Measurements from ENCODE around the gene SETD7.

SETD7 gene

DNA sequence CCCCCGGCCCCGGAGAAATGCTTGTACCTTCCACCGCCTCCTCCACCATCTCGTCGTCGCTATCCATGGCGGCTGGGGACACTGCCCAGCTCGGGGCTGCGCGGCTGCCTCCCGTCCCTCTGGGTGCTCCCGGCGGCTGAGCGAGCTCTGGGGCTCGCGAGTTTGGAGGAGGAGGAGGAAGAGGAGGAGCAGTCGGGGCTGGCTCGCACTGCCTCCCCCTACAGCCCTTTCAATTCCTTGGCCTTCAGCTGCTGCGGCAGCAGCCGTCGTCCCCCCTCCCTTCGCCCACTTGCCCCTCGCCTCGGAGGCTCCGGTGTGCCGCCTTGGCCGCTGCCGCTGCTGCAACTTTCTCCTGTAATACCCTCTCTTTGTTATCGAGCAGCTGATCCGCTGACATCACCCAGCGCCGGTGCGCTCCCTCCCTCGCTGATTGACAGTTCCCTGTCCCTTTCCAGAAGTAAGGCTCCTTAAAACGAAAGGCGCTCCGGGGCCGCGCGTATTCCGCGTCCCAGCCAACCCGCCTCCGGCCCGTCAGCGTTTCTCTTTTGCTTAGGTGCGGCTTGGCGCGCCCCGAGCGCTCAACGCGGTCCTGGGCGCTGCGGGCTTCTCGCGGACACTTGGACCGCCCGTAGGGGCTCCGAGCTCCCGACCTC, at the start of gene SETD7:
Gene SETD7 (minus strand): TSS at position 149 of the 653 bp plus-strand sequence. CDS start 82 bp downstream, at position 67.
- peak; percentile 30 for DNase-seq

DNA sequence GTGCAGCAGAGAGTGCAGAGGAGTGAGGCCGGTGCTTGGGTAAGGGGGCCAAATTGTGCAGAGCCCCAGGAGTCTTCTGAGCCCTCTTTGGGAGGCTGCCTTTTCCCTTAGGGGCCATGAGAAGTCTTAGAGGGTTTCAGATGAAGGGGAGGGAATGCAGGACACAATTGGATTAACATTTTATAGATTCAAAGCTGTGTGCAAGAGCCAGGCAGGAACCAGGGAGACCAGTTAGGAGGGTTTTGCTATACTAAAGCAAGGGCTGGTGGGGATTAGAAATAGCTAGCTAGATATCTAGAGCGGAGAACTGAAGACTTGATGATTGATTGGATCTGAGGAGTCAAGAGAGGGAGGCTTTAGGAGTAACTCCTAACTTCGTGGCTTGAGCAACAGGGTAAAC, 49.5 kb upstream of the SETD7 start:
- DNase-seq = no peak

DNA sequence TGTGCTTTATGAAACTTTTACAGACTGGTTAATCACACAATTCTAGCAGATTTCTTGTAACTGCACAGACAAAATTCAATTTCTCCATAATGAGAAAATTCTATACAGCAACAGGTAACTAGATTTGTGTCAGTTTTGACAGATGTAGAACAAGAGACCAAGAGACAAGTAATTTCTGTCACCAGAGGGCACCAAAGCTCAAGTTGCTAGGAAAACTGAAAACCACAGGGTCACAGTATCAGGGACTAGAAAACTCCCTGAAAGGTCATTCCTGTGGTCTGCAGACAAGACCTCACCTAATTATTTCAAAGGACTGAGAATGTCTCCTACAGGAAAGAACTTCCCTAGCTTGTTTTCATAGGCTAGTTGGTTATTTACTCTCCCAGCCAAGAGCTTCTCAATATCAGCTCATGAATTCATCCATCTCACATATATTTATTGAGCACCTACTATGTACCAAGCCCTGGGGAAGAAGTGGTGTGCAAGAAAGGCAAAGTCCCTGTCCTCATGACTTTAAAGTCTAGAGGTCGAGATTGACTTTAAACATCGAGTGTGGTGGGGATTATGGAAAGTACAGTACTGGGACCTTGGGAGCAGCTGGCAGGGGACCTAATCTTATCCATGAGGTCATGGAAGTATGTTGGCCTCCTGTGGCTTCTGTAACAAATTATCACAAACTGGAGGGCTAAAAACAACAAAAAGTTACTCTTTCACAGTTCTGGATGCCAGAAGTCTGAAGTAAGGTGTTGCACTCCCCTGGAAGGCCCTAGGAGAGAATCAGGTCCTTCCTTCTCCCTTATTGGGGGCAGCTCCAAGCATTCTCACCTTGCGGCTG, 47.8 kb upstream of the SETD7 start:
- DNase-seq = peak; percentile 51

DNA sequence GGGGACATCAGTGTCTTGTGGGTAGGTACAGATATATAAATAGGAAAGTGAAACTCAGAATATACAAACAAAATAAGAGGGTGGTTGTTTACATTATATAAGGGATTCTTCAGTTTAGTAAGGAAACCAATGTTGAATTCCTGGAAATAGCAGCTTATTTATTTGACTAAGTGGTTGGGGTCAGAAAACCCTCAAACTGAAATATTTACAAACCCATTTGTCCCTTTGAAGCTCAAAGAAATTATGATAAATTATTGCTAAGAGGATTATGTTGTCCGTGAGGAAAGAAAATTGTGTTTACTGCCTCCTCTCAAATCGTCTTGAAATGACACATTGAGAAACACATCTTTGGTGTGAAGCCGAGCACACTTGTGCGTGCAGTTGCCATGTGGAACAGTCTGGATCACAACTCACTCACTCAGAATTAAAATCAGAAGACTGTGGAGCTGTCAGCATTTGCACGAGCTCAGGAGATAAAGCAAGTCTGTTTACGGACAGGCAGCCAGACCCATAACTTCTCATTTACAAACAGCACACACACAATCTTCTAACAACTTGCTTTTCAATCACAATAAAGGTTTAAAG, 46.8 kb upstream of the SETD7 start:
- DNase-seq = no peak

DNA sequence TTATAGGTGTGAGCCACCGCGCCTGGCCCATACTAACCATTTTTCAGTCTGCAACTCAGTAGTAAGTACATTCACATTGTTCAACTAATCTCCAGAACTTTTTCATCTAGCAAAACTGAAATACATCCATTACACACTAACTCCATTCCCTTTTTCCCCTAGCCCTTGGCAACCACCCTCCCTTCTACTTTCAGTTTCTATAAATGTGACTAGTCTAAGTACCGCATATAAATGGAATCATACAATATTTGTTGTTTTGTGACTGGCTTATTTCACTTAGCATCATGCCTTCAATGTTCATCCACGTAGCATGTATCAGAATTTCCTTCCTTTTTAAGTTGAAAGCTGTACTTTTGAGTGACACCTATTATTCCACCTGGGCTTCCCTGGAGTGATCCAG, 44.6 kb upstream of the SETD7 start:
- no peak for DNase-seq

DNA sequence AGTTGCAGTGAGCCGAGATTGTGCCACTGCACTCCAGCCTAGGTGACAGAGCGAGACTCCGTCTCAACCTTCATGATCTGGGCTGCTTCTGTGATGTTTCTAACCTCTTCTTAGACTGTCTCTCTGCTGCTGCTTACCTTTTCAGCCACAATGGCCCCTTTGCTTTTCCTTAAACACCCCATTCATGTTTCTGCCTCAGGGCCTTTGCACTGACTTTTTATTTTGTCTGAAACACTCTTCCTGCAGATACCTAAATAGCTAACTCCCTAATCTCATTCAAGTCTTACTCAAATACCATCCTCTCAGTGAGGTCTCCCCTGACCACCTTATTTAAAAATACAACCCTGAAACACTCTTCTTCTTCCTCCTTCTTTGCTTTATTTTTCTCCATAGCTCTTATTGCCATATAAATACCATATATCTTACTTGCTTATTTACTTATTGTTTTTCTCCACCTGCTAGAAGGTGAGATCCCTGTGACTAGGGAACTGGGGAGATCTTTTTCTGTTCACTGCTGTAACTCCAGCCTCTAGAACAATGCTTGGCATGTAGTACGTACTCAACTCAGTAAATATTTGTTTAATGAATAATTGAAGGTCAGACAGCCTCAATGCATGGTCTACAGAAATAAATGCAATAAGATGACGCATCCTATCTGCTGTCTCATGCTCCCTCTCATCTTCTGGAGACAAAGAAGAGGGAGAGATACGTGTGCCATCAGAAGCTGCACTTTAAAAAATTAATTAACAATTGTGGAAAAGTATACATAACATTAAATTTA, 43.8 kb upstream of the SETD7 start:
- no peak for DNase-seq

DNA sequence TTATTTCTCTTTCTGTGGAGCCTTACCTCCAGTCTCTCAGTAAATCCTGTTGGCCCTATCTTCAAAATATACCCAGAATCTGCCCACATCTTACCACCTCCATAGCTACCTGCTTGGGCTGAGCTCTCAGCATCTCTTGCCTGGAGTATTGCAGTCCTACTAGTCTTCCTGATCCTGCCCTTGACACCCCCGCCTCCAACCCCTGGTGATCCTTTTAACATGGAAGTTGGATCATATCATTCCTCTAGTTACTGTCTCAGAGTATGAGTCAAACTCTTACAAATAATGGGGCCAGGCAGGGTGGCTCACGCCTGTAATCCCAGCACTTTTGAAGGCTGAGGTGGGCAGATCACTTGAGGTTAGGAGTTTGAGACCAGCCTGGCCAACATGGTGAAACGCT, 43.1 kb upstream of the SETD7 start:
- DNase-seq = no peak

DNA sequence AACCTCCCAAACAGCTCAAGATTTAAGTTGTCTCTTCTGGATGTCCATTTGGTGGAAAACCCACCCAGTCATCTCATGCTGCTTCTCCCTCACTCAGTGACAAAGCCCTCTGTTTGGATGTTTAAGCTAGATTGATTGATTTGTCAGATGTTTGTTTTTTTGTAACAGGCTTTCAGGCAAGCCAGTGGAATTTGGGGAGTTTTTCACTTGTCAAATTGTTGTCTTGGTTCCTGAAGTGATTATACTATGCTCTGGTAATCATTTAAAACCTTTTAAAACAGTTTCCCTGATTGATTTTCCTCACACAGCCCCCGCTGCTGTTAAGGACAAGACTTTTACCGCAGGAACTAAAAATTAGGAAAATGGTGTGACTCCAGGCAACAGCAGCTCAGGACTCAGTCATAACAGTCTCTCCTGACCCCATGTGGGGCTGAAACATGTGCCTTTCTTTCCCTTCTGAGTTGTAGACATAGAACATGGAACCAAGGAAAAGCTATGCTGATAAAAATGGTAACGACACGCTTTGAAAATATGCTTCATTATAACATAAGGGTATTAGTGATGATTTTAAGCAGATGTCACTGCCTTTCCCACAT, 40.8 kb upstream of the SETD7 start:
- no peak for DNase-seq

DNA sequence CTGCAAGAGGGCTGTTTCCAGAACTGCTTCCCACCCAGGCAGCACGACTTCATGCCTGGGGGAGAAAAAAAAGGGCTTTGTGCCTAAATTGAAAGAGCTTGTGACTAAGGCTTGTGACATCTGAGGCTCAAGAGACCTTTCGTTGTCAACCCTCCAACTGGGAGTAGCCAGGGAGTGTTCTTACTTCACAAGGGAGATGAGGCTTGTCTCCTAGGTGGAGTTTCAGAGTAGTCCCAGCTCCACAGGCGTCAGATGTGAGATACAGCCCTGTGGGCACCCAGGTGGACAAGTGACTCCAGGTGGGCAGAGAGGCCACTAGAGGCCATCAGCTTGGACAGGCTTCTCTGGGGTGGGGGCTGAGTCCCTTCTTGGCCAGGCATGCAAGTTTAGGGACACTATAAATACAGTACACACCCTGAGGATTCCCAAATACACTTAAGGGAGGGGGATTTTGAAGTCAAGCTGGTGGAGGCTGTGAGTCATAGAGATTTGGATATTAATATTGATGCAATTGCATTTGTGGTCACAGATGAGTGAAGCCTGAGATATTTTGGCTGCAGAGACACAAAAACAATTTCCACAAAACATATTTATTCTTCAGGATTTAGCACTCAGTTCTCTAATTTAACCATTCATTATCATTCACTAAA, 40.1 kb upstream of the SETD7 start:
- no peak for DNase-seq

DNA sequence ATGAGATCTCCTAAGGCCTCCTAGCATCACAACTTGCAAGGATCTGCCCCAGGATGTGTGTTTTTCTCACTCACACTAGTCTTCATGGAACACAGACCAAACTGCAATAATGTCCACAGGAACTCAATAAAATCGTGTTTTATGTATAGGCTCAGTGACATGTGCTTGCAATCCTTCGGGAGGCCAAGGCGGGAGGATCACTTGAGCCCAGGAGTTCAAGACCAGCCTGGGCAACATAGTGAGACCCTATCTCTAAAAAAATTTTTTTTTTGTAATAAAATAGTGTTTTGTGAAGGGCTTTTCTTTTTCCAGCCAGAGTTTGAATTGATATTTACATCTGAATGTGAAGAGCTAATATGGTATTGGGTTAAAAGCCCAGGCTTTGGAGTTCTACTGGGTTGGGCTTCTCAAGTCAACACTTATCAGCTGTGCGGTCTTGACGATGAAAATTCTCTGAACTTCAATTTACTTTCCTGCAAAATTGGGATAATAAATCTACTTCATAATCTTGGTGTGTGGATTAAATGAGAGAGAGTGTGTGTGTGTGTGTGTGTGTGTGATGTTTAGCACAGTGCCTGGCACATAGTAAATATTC, 38.7 kb upstream of the SETD7 start:
- DNase-seq = no peak

DNA sequence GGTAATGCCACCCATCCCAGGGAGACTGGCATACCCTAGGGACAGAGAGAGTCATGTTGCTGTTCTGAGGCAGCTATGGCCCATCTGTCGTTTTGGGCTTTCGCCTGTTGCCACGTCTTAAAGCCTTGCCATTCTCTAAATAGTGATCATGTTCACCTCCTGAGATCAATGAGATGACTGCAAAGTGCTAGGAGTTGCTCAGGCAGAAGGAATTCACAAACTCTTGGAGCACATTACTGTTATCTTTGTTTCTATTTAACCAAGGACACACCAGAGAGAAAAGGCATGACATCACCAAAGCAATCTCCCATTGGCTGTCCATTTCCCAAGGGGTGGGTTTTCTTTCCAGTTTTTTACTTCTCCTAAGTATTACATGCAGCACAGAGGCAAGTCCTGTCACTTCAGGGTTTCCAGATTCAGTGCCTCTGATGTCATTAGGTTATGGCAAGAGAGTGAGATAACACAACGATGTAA, 37.1 kb upstream of the SETD7 start:
- peak; percentile 12 for DNase-seq

DNA sequence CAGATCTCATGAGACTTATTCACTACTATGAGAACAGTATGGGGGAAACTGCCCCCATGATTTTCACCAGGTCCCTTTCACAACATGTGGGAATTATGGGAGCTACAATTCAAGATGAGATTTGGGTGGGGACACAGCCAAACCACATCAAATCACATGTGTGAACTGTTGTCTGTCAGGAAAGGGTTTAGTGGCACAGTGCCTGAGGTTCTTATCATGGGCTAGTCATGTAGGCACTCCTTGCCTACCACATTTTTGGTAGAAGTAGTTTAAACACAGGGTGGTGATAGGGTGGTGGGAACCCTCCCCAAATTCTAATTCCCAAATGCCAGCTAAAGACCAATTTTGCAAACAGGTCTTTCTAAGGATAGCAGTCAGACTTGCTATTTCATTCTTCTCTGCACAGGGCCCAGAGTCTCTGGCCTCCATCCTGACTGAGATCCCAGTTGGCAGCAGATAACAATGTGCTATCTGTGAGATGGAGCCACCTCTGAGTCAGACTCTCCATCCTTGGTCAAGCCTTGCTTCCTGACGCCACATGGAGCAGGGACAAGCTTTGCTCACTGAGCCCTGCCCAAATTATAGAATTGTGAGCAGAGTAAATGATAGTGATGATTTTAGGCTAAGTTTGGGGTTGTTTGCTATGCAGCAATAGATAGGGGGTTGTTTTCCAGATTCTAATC, 33.5 kb upstream of the SETD7 start:
- DNase-seq = no peak

DNA sequence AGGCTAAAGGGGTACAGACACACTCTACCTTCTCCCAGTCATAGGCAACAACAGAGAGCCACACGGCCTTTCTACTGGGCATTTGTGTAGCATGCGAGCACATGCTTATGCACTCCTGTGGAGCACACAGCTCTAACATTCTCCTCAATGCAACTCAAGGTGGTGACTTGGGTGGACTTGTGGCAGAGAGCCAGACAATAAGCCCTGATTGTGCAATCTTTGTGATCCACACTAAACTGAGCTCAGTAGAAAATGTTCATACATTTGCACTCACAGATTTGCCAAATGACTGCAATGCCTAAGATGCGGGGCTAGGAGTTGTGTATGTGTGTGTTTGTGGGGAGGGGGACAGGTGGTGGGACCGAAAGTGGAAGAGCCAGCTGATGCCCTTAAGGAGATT, 31.4 kb upstream of the SETD7 start:
- DNase-seq = no peak

DNA sequence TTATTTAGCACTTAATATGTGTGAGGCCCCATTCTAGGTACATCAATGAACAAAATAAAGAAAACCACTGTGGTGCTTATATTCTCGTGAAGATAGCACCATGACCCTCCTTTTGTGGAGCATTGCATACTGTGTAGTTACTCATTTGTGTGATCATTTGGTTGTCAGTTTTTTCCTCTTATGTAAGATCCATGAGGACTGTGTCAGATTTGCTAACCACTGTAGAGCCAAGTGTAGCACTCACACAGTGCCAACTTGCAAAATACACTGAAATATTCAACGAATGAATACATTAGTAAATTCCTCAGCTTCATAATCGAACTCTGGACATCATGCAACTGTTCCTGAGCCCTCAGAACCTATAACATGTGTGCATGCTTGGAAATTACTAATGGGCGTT, 29.5 kb upstream of the SETD7 start:
- no peak for DNase-seq

DNA sequence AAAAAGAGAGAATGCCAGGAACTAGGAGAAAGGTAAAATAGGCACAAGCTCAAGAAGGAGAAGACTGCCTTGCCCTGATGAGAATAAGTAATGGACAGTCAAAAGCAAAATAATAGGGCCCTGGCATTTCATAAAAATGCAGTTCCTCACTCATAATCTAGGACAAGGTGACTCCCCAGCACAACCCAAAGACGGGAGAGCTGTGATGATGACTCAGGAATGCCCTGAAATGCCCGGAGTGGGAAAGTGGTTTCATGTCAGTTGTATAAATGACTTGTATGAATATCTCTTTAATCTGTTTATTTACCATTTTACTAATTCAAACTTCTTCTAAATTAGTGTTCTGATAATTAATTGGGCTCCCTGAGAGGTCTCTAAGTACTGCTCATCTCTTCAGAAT, 28.8 kb upstream of the SETD7 start:
- DNase-seq = no peak

DNA sequence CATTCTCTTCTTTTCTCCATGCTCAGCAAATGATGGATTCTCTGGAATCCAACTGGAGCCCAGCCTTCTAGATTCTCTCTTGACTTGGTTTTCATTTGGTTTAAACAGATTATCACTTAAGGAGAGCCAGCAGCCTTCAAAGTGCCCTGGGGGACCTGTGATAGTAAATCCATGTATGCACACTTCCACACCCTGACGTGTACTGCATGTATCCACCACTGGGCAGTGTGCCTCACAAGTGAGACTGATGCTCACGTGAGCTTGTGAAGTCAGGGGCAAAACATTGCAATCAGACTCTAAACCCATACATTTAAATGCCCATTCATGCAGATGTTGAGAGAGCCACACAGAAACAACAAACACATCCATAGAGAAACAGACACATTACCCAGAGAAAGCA, 28.0 kb upstream of the SETD7 start:
- DNase-seq = no peak

DNA sequence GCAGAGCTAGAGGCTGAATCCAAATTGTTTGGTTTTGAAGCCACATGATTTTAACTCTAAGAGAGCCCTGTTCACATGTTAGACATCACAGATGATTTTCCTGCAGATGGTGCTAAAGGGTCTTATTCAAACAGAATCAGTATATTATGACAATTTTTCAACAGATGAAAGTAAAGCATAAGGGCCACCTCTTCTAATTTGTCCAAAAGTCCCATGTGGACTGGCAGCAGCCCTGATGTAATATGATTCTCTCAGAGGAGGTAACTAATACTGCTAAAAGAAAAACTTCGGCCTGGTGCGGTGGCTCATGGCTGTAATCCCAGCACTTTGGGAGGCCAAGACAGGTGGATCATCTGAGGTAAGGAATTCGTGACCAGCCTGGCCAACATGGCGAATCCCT, 26.0 kb upstream of the SETD7 start:
- peak; percentile 7 for DNase-seq

DNA sequence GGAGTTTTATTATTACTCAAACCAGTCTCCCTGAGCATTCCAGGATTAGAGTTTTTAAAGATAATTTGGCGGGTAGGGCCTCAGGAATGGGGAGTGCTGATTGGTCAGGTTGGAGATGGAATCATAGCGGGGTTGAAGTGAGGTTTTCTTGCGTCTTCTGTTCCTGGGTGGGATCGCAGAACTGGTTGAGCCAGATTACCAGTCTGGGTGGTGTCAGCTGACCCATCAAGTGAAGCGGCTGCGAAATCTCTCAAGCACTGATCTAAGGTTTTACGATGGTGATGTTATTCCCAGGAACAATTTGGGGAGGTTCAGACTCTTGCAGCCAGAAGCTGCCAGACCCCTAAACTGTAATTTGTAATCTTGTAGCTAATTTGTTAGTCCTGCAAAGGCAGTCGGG, 25.1 kb upstream of the SETD7 start:
- DNase-seq = no peak

DNA sequence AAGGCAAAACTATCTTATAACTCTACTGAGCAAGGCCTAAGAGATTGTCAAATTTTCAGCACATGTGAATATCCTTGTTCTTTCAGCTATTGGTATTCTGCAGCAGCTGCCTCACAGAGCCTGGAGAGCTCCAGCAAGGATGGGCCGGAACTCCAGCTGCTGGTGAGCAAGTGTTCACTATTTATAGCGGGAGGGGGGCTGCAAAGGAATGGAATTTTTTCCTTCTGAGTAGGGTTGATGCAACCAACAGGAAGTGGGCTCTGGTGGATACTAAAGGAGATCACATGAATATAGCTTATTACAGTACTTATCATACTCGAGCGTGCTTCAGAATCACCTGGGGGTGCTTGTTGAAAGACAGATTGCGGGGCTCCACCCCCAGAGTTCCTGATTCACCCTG, 20.2 kb upstream of the SETD7 start:
- no peak for DNase-seq

DNA sequence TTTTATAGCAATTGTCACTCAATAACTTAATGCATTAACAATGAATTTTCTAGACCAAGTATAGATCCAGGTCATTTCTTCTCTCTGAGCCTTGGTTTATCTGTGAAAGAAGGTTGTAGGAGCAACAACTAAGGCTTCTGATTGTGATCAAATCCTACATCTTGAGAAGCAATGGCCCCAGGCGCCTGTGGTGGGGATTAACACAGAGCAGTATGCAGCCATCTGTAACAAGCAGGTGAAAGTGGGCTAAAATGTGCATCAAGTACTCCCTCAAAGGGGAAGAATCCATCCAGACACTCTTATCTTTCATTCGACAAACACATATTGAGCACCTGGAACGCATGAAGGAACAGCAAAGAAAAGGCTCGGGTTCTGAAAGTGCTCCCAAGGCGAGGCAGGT, 19.1 kb upstream of the SETD7 start:
- no peak for DNase-seq

DNA sequence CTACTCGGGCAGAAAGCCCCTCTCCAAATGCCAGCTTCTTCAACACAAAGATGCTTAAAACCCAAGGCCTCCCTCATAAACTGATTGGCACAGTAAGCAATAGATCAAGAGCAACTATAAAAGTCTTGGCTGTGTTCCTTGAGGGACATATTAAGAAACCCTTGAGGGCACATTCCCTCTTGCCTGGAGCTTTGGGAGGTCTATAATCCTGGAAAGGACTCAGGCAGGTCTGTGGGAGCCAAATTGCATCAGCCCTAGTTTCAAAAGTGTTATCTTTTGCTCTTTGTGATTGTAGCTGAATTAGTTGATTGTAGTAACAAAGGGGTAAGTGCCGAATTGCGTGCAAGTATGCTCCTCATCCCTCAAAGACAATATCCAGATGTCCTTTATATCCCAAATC, 18.6 kb upstream of the SETD7 start:
- no peak for DNase-seq

All from NCI-H1694 treated with DMSO at 0.1 percent for 48 hours (cell line).